Right lung (tissue), 5 donors: ENCODE results near the gene CASP8. TPM values are rescaled to one million over a fixed set of nuclear protein-coding genes. Genes with fewer than 3 reads are reported as not detected.

Source experiments
- DNase-seq, 2 donors: peaks; one replicate each; pipeline ENCODE4 v3.0.0-alpha.2; 2013
- polyA plus RNA-seq, 5 donors: library from polyadenylated mRNA; unstranded; fragments of 120-200 nt; gene quantifications; one replicate each; pipeline versions ENCODE4 v1.2.1 to v1.2.3, GENCODE V29; 2013; ENCODE audit warnings: inconsistent platforms in 1 of 5, low replicate concordance in 1 of 5; ENCODE audit not compliant: insufficient read length in 5 of 5, insufficient read depth in 1 of 5

Gene CASP8
- polyA plus RNA-seq, 5 donors, result 16.4 to 23.3 (median 21.7) TPM

- no peak for DNase-seq
These were observed 67.3 kb downstream of the CASP8 start for GRCh38 chr2:201327678-201328077.

GRCh38 chr2:201329409-201329808 lies 69.1 kb downstream of the CASP8 start:
- DNase-seq, result no peak

Other genes starting within 250 kb of the CASP8 start
- 10 to 100 TPM in 4 of 5 donors, 1 to 10 TPM in 1; 8.8 to 19.3 (median 13.5) TPM for gene HYCC2, start 188.9 kb upstream of the CASP8 start, polyA plus RNA-seq
- 10 to 100 TPM; 59.7 to 84.1 (median 70.5) TPM for gene NDUFB3, start 188.5 kb upstream of the CASP8 start, polyA plus RNA-seq
- gene CFLAR, start 144.4 kb upstream of the CASP8 start, polyA plus RNA-seq, result 10 to 100 TPM; 71.2 to 99.7 (median 94.8) TPM
- gene CASP10, start 77.4 kb upstream of the CASP8 start, polyA plus RNA-seq, result 10 to 100 TPM in 4 of 5 donors, 1 to 10 TPM in 1; 9.7 to 19.7 (median 16.2) TPM
- 1 to 10 TPM; 2.3 to 6.2 (median 4.1) TPM for gene FLACC1, start 96.8 kb downstream of the CASP8 start, polyA plus RNA-seq
- gene TRAK2, start 190.9 kb downstream of the CASP8 start, polyA plus RNA-seq, result 10 to 100 TPM; 36.4 to 57.7 (median 51.8) TPM
- gene STRADB, start 191.2 kb downstream of the CASP8 start, polyA plus RNA-seq, result 10 to 100 TPM; 40.6 to 62.4 (median 45.3) TPM